Activated CD4-positive, alpha-beta T cell treated with anti-CD3 and anti-CD28 coated beads, Interleukin-2, Interleukin-6, amounts not matched to agents 100 ng/mL and 50 ng/mL, durations not matched to agents 16 hours and 8 hours (primary cell): ENCODE data around the gene DNAJC5.
"Not testable (repeated sequence)": the region's sequence is repeated elsewhere in the genome, so short reads cannot be mapped to it uniquely, and the experiment has no call there.

Source experiments
- DNase-seq: peaks from one replicate; pipeline ENCODE4 v3.0.0-alpha.2; 2020

The DNAJC5 gene, protein sequence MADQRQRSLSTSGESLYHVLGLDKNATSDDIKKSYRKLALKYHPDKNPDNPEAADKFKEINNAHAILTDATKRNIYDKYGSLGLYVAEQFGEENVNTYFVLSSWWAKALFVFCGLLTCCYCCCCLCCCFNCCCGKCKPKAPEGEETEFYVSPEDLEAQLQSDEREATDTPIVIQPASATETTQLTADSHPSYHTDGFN

DNA sequence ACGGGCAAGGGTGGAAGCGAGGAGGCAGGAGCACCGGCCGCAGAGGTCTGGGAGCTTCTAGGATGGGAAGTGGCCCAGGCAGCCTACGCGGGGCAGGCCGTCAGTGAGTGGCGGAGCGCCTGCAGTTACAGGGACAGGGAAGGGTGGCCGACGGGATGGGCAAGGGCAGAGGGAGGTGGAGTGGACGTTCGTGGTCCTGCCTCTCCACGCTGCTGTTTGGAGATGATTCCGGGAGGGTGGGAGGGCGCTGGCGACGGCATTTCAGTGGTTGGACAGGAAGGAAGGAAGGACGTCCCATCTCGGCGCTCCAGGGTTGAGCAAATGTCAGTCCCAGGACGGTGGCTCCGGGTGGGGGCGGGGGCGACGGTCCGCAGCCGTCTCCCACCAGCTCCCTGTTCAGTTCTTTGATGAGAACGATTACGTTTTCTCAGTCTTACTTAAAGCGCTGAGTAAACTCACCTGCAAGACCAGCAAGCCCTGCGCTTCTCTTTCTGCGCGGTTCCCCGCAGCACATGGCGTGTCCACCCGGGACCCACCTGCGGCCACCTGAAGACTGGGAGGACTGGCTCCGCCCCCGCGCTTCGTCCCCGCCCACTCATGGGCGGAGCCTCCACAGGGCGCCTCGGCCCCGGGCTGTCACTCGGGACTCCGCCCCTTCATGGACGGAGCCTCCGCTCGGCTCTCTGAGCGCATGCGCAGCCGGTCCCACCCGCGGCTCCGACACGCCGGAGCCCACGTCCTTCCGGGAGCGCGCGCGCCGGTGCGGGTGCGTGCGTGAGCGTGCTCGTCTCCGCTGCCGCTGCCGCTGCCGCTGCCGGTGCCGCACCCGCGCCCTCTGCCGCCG lies at the start of gene DNAJC5:
Gene DNAJC5, plus strand, starts transcription at position 769 of the 844 bp plus-strand sequence. CDS start 33,220 bp downstream, outside the sequence.
- peak; percentile 98 for DNase-seq

DNA sequence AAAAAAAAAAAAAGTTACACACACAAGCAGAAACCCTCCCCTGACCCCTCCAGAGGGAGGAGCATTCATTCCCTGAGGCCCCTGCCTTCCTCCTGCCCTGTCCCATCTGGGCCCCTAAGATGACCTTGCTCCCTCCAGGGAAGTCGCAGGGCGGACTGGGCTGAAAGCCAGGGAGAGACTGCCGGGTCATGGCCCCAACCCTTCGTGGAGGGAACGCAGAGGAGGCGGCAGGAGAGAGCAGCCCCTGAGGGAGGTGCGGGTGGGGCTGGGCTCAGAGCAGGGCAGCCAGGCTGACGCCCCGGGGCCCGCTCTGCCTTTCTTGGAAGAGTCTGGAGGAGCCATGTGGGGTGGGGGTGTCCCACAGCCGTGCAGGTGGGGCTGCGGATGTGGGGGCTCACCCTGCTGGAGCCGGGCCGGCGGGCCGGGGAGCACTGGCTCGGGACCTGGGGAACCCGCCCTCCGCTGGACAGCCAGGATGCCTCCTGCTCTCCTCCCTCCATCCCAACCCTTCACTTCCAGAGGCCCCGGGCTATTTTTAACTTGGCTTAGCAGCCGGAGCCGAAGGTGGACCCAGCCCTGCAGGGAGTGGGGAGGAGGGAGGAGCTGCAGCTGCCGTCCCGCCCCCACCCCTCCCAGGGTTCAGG lies 48.7 kb upstream of the DNAJC5 start:
- no peak for DNase-seq

DNA sequence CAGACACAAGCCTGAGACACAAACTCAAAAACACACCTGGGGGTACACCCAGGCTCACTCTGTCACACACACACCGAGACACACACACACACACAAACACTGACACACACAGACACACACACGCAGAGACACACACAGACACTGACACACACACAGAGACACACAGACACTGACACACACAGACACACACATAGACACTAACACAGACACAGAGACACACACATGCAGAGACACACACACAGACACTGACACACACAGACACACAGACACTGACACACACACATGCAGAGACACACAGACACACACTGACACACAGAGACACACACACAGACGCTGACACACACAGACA lies 48.1 kb upstream of the DNAJC5 start:
- DNase-seq, result no peak

DNA sequence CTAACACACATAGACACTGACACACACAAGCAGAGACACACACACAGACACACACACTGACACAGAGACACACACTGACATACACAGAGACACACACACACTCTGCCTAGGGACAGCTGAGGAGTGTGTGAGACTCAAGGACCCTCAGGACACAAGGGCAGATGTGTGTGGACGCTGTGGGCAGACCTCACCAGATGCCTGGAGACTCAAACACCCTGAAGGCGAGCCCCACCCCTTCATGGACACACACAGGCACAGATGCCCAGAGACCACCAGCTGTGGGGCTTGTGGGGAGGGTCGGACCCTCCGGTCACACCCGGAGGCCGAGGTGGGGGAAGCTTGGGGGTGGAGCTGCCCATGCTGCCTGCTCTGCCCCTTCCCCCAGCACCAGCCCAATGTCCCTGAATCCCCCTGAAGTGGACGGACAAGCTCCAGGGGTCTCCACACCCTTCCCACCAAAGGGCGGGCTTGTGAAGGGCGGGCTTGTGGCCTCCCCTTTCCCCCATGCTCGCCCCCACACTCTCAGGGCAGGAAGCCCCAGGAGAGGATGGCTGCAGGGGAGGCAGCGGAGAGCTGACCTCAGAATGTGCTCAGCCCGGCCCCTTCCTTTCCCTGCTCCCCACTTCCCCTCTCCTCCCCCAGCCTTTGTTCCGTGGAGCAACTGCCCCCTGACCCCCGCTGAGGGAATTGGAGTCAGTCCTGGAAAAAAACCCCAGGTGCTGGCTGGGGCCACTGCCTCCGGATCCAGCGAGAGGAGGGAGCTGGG lies 47.5 kb upstream of the DNAJC5 start:
- DNase-seq, result no peak

DNA sequence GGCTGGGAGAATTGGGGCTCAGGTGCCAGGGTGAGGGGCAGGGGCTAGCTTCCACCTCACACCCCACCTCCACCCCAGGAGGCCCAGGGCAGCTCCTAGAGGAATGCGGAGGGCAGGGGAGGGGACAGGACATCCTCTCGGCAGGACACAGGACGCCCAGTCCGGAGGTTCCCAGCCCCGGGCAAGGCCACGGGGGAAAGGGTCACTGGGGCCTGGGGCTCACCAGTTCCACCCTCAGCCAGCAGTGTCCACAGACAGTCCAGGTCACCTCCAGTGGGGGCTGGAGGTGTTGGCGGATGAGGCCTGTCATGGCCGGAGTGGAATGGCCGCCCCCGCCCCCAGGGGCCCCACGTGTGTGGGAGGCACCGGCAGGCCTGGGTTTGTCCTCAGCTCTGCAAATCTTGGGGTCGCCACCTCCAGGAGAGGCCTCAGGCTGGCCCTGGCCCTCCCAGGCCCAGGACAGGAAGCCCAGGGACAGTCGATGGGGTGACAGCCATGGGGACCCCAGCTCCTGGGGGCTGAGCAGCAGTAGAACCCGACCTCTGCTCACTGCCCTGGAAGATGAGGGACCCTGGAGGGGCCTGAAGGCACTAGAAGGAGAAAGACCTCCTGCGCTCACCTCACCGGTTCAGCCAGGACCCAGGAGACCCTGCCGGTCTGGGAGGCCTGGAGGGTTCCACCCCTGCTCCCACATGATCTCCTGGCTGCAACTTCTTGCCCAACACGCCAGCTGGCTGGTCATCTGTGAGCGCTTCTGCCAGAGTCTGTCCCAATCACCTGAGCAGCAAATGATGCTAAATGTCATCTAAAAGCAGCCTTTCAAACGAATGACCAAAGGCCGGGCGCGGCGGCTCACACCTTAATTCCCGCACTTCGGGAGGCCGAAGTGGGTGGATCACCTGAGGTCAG lies 46.7 kb upstream of the DNAJC5 start:
- no peak for DNase-seq

DNA sequence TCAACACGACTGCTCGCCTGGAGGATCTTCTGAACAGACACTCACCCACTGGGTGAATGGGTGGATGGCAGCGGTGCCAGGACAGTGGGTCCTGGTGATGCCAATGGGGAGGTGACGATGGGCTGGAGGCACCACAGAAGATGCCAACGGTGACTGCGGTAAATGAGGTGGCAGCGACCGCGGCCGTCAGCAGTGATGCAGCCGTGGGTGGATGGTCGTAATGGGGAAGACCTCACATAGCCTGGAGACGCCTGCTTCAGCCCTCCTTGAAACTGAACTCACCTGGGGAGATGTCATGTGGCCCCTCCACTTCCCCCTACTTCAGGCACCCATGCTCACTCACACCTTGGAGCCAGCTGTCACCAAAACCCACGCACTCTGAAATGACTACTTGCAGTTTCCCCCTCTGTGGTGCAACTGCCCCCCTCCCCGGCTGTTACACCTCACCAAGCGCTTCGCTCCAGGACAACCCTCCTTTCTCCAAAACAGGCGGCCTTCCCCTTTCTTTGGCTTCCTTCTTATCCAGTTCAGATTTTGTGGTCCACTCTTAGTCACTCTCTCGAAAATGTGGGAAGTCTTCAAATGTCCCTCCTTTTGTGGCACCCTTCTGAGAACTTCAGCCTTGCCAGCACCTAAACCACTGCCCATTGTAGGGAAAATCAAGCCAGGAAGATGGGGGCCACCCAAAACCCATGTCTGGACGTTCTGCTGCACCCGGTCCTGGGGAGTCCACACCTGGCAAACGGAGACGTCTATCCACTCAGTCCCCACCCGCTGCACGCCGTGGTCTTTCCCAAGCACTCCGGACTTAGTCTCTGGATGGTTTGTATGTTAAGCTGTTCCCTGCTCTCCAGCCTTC lies 44.0 kb upstream of the DNAJC5 start:
- DNase-seq, result peak; percentile 38

DNA sequence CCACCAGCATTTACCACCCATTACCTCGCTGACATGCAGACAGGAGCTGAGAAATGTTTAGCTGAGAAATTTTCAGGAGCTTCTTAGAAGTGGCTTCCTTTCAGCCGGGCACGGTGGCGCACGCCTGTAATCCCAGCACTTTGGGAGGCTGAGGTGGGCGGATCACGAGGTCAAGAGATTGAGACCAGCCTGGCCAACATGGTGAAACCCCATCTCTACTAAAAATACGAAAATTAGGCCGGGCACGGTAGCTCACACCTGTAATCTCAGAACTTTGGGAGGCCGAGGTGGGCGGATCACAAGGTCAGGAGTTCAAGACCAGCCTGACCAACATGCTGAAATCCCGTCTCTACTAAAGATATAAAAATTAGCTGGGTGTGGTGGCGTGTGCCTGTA lies 43.4 kb upstream of the DNAJC5 start:
- not testable (repeated sequence) for DNase-seq

DNA sequence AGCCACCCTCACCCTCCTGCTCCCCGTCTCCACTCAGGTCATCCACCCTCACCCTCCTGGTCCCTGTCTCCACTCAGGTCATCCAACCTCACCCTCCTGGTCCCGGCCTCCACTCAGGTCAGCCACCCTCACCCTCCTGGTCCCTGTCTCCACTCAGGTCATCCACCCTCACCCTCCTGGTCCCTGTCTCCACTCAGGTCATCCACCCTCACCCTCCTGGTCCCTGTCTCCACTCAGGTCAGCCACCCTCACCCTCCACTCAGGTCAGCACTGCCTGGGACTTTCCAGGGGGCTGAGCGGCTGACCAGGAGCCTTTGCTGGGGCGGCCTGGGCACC lies 41.2 kb upstream of the DNAJC5 start:
- not testable (repeated sequence) for DNase-seq

DNA sequence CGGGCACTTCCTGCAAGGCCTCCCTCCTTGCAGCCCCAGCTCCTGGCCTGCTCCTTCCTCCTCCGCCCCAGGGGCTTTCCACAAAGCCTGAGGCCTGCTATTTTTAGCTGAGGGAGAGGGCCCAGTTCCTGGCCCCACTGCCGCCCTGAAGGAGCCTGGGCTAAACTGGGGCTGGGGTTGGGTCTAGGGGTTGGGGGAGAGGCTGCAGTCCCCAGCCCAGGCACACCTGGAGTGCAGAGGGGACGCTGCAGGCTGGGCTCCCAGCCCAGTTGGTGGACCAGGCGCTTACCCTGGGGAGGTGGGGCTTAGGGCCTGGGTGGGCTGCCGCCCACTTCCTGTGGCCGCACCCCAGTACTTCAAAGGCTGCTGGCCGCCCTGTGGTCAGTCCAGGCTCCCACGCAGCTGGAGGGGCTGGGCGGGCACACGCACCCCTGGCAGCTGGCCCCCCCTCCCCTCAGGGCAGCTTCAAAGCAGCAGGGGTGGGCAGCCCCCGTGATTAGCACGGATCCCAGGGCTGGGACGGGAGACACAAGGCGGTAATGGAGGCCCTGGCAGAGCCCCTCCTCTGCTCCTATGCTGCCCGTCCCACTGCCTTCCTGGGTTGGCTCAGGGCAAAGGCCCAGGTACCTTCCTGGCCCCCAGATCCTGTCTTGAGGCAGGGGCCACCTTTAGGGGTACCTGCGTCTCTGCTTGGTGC lies 40.7 kb upstream of the DNAJC5 start:
- no peak for DNase-seq

DNA sequence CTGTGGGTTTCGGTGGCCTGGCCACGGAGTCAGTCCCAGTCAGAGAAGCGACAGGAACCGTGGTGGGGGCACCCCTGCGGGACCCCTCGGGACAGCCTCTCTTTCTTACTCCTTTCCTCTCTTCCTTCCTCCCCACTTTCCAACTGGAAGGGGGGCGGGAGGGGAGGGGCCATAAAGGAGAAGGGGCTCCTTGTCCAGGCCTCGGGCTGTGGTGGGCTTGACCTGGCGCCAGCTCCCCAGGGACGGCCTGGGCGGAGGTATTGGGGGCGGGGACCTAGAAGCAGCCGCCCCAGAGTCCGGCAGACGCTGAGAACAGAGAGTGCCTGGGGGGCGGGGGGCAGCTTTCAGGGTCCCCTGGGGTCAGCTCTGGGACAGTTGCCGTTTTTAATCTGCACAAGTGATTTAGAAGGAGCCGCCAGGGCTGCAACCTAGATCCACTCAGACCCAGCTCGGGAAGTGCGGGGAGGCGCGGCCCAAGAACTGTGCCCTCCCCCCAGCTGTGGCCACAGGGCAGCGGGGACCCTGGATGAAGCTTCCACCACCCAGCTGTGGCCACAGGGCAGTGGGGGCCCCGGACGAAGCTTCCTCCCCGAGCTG lies 40.1 kb upstream of the DNAJC5 start:
- DNase-seq, result no peak

DNA sequence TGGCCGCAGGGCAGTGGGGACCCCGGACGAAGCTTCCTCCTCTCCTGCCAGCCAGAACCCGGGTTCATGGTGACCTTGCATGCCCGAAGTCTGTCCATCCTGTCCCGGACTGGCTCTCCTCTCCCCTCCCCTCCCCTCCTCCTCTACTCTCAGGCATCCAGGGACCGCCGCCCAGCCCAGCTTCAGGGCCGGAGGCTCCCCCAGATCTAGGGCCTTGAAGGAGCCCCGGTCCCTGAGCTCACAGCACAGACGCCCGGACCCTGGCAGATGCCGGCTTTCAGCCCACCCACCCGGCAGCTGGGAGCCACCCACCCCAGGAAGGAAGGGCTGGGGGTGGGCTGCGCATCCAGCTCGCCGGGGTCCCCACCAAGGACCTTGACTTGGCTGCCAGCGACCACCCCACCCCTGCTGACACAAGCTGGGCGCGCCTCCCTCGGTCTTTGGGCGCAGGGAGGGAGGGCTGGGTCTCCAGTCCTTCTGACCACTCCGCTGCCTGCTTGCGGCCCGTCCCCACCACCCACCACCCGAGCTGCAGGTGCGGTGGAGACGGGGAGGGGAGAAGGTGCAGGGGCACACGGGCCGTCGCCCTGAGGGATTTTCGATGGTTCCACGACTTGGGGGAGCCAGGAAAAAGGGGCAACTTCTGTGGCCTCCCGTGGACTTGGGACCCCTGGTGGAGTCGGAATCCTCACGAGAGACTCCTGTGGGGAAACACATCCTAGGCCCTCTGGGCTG lies 39.4 kb upstream of the DNAJC5 start:
- DNase-seq, result no peak

DNA sequence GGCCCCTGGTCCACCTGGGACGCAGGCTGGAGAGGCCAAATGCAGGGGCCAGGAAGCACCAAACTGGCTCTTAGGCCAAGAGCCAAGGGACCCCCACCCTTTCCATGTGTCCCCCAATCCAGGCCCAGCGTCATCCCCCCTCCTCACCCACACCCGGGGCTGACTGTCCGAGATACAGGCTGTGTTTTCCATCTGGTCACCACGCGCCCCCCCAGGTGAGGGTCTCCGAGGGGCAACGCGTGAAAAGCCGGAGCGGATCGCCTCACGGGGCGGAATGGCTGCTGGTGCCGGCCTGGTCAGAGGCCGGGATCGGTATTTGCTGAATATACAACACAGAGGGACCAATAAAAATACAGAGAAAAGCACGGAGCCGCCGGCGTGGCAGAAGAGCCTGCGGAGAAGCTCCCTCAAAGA lies 38.8 kb upstream of the DNAJC5 start:
- DNase-seq, result no peak

DNA sequence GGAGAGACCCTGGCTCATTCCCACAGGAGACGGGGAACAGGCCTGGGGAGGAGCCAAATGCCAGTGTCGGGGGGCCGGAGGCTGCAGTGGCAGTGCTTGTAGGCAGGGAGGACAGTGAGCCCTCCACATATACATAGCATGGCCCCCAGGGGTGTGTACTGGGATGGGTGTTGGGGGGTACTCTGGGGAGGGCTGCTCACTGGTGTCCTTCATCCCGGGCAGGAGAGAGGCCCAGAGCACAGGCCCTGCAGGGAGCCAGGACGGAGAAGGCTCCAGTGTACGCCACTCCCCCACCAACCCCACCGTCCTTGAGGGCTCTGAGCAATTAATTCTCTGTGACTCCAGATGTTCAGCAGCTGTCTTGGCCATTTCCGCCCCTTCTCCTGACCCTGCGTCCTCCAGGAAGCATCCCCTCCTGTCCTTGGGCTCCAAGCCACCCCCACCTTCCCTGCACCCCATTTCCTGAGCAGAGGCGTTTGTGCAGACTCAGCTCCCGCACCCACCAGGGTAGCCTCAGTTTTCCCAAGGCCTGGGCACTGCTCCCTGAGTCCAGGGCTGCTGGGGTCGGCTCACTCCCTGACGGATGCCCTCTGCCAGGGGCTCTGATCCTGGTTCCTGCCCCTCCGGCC lies 37.0 kb upstream of the DNAJC5 start:
- no peak for DNase-seq

DNA sequence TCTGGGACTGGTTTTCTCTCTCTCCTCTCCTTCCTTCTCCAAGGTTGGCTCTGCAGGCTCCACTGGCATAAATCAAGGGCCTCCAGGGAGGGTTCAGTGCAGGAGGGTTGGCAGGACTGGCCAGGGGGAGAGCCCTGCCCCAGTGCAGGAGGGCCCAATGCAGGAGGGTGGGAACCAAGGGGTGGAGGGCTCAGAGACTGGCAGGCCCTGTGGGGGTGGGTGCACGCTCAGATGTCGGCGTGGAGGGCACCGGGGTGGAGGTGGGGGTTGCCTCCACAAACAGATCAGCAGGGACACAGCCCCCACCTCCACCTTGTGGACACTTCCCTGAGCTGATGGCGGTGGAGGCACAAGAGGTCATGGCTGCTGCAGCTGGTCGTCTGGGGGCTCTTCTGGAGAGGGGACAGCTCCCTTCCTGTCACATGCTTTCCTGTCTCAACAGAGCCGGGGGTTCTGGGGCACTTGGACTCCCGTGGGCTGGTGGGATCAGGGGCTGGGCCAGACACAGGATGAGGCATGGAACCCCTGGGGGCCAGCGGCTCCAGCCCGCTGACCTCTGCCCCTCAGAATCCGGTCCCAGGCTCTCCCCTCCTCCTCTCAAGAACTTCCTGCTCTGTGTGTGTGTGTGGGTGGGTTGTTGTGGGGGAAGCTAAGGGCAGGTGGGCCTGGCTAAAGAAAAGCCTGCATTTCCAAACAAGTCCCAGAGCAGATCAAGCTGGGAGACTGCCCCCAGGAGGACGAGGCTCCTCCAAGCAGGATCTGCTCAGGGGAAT lies 36.3 kb upstream of the DNAJC5 start:
- no peak for DNase-seq

DNA sequence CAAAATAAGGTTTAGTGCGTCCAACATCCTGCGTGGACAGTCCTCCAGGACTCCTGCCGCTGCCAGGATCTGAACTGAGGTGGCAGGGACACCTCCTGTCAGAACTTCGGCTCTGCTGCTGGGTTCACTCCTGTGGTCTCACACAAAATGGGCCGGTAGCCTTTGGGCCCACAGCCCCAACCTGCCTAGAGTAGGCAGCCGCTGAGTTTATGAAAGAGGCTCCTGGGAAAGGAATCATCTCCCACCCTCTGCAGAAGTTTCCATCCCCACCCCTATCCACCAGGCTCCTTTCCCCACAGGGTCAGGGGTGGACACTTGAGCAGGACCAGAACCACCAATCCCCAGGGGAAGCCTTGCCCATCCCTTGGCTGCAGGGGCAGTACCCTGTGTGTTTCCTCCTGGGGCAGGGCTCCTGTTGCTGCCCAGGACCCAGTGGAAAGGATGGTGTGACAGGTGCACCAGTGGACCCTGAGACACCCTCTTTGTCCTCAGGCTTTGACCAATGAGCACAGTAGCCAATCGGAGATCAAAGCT lies 35.7 kb upstream of the DNAJC5 start:
- no peak for DNase-seq

DNA sequence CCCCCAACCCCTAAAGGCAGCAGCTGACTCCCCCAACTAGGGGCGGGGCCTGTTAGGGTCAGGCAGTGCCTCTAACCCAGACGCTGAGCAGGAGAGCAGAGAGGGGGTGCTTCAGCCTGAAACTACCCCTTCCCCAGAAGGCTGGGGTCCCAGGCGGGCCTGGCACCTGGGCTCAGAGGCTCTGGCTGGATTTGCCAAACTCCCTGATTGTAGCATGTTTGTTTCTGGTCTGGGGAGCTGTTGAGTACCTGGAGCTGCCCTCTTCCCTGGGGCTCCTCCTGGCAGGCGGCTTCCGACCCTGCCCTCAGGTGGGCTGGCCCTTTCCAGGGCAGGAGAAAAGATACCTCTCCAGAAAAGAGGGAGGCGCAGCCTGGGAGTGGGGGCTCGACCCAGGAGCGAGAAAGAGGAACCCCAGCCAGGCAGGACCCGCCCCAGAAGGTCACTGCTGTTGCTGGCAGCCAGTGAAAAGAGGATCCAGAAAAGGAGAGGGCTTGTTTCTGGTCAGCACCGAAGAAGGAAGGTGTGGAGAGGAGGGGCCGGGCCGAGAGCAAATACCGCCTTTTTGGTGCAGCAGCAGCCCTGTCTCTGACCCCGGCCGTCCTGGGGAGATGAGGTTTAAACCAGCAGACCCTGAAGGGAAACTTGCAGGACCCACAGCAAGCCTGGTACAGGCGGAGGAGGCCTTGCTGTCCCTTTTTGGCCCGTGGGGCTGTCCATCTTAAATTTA lies 34.4 kb upstream of the DNAJC5 start:
- no peak for DNase-seq

DNA sequence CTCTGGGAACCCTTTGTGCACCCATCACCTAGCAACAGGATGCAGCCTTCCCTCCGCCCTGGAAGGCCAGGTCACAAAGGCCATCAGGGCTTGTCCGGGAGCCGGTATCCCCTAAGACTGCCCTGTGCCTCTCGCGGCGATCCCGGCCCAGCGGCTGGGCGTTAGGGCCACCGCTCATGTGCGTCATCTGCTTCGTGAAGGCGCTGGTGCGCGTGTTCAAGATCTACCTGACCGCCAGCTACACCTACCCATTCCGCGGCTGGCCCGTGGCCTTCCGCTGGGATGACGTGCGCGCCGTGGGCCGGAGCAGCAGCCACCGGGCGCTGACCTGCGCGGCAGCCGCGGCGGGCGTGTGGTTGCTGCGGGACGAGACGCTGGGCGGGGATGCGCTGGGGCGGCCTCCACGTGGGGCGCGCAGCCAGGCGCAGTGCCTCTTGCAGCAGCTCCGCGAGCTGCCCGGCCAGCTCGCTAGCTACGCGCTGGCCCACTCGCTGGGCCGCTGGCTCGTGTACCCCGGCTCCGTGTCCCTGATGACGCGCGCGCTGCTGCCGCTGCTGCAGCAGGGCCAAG lies 33.5 kb upstream of the DNAJC5 start, which contains the start of gene ABHD16B:
Gene ABHD16B, plus strand, starts transcription at position 134 of the 570 bp plus-strand sequence. Its CDS starts 43 bp downstream, at position 177.
- no peak for DNase-seq
